KMS-11 (cell line): ENCODE results near the gene GEMIN4.

ENCODE experiments used
- H2AFZ ChIP-seq: fragments of 200-600 bp; sonication (generic); 2 replicates; pipeline ENCODE4 v1.6.1; 2016; ENCODE audit warnings: antibody characterized with exemption, mixed run types, low read depth
- H3K27ac ChIP-seq: fragments of 200-600 bp; sonication (generic); 2 replicates; pipeline ENCODE4 v1.6.1; 2016; ENCODE audit warnings: mild to moderate bottlenecking, mixed run types
- H3K27me3 ChIP-seq: fragments of 200-600 bp; sonication (generic); 2 replicates; pipeline ENCODE4 v1.6.1; 2017; ENCODE audit warnings: mild to moderate bottlenecking, low read depth, mixed run types, moderate library complexity; ENCODE audit not compliant: insufficient read depth
- H3K36me3 ChIP-seq: fragments of 200-600 bp; sonication (generic); 2 replicates; pipeline ENCODE4 v1.6.1; 2017; ENCODE audit warnings: mild to moderate bottlenecking, mixed run types; ENCODE audit not compliant: insufficient read depth
- H3K4me1 ChIP-seq: fragments of 200-600 bp; sonication (generic); 2 replicates; pipeline ENCODE4 v1.6.1; 2016; ENCODE audit warnings: mild to moderate bottlenecking, low read depth, mixed run types; ENCODE audit not compliant: poor library complexity, severe bottlenecking
- H3K4me2 ChIP-seq: fragments of 200-600 bp; sonication (generic); 2 replicates; pipeline ENCODE4 v1.7.0; 2016; ENCODE audit warnings: mild to moderate bottlenecking, mixed run types
- H3K4me3 ChIP-seq: fragments of 200-600 bp; sonication (generic); IDR thresholded peaks from 2 replicates; pipeline ENCODE4 v1.6.1; 2017; ENCODE audit warnings: low read depth, low read length, mixed read lengths; ENCODE audit not compliant: insufficient read depth
- H3K79me2 ChIP-seq: fragments of 200-600 bp; sonication (generic); 2 replicates; pipeline ENCODE4 v1.6.1; 2016; ENCODE audit warnings: low read depth, mixed run types; ENCODE audit not compliant: insufficient read depth
- H3K9ac ChIP-seq: fragments of 200-600 bp; sonication (generic); 2 replicates; pipeline ENCODE4 v1.6.1; 2016; ENCODE audit warnings: mild to moderate bottlenecking, mixed run types
- H4K20me1 ChIP-seq: fragments of 200-600 bp; sonication (generic); 2 replicates; pipeline ENCODE4 v1.6.1; 2016; ENCODE audit warnings: mild to moderate bottlenecking, mixed run types; ENCODE audit not compliant: insufficient read depth
- TF ChIP-seq, protein P1 (sequence below): fragments of 200-600 bp; sonication (generic); conservative IDR thresholded peaks from 2 replicates; pipeline ENCODE4 v1.6.1; 2017; ENCODE audit warnings: low read depth, mild to moderate bottlenecking, antibody characterized with exemption, low read length, moderate library complexity, mixed read lengths

Gene GEMIN4

DNA sequence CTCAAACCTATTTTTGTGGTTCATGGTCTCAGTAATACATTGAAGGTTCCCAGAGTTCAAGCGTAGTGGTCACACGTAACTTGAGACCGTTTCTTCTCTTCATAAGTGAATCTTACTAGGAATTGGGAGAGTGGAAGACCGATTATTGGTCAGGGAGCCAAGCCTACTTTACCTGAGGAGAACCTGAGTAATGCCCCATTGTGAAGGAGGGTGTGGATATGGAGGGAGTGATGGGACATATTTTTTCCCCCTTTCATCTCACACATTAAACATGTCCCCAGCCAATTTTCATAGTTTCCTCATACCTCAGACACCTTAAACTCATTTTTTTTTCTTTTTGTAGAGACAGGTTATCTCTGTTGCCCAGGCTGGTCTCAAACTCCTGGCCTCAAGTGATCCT is 8.9 kb downstream of the GEMIN4 start:
- no peaks in the 10 kb centered on the region for H4K20me1 ChIP-seq
- no peak overlapping the region for H3K27ac ChIP-seq
- H3K4me1 ChIP-seq: no peaks in the 10 kb centered on the region
- H3K9ac ChIP-seq: no peak overlapping the region
- peaks cover 1% of the 10 kb centered on the region; the same call in 1 of the 2 replicates for H3K79me2 ChIP-seq
- no peaks in the 10 kb centered on the region; the same call in 1 of the 2 replicates for H3K36me3 ChIP-seq
- no peaks in the 10 kb centered on the region for H3K27me3 ChIP-seq
- H2AFZ ChIP-seq: no peak overlapping the region
- no peak overlapping the region for H3K4me2 ChIP-seq
- H3K4me3 ChIP-seq: no peak overlapping the region
- TF ChIP-seq, protein P1, sequence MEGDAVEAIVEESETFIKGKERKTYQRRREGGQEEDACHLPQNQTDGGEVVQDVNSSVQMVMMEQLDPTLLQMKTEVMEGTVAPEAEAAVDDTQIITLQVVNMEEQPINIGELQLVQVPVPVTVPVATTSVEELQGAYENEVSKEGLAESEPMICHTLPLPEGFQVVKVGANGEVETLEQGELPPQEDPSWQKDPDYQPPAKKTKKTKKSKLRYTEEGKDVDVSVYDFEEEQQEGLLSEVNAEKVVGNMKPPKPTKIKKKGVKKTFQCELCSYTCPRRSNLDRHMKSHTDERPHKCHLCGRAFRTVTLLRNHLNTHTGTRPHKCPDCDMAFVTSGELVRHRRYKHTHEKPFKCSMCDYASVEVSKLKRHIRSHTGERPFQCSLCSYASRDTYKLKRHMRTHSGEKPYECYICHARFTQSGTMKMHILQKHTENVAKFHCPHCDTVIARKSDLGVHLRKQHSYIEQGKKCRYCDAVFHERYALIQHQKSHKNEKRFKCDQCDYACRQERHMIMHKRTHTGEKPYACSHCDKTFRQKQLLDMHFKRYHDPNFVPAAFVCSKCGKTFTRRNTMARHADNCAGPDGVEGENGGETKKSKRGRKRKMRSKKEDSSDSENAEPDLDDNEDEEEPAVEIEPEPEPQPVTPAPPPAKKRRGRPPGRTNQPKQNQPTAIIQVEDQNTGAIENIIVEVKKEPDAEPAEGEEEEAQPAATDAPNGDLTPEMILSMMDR: no peak

DNA sequence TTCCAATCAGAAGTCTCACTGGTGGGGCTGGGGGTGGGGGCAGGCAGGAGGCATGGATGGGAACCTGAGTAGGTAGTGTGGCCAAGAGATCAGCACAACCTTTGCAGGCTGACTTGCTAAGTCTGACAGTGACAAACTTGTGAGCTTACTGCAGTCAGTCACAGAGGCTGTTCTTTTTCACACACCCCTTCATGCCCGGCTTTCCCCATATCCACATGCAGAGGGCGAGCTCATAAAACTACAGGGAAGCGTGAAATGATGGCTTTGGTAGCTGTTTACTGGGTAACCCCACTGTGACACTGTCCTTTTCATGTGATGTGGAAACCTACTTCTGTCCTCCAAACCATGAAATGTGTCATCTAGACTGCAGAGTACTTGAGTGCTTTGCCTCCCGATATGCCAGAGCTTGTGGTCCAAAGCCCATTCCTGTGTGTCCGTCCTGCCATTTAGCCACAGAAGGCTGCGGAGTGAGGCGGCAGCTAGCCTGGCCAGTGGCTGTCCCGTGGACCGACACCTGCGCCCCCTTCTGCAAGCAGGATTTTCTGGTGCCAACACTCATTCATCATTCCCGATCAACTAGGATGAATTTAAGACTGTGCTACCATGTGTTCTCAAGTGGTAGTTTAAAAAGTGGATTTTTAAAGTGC is 9.8 kb downstream of the GEMIN4 start:
- Histone ChIP-seq H3K9ac (no peak overlapping the region), H3K27ac (no peak overlapping the region), H3K36me3 (no peaks in the 10 kb centered on the region; the same call in 1 of the 2 replicates), H3K4me3 (no peak overlapping the region), H4K20me1 (no peaks in the 10 kb centered on the region), H3K27me3 (no peaks in the 10 kb centered on the region), H3K4me1 (no peaks in the 10 kb centered on the region), H3K4me2 (no peak overlapping the region), H3K79me2 (no peaks in the 10 kb centered on the region), H2AFZ (no peak overlapping the region)
- TF ChIP-seq, protein P1: no peak

- Histone ChIP-seq H3K27me3 (no peaks in the 10 kb centered on the region), H4K20me1 (no peaks in the 10 kb centered on the region)
Observed at GRCh38 chr17:740240-741017, 11.6 kb downstream of the GEMIN4 start.

GRCh38 chr17:737561-738113 is 14.4 kb downstream of the GEMIN4 start:
- Histone ChIP-seq H3K27me3 (no peaks in the 10 kb centered on the region), H3K27ac (no peak overlapping the region), H3K79me2 (no peaks in the 10 kb centered on the region), H3K9ac (no peak overlapping the region), H3K4me1 (no peaks in the 10 kb centered on the region), H3K4me2 (no peak overlapping the region), H2AFZ (no peak overlapping the region), H3K4me3 (no peak overlapping the region), H3K36me3 (no peaks in the 10 kb centered on the region), H4K20me1 (no peaks in the 10 kb centered on the region)
- TF ChIP-seq, protein P1: no peak

More at GRCh38 chr17:740240-741017, 11.6 kb downstream of the GEMIN4 start:
- H3K4me2 ChIP-seq: no peak overlapping the region
- no peak overlapping the region for H3K27ac ChIP-seq
- H3K4me3 ChIP-seq: no peak overlapping the region
- no peak overlapping the region for H2AFZ ChIP-seq
- H3K79me2 ChIP-seq: no peaks in the 10 kb centered on the region
- H3K4me1 ChIP-seq: no peaks in the 10 kb centered on the region
- no peak overlapping the region for H3K9ac ChIP-seq
- TF ChIP-seq, protein P1: no peak
- no peaks in the 10 kb centered on the region; the same call in 1 of the 2 replicates for H3K36me3 ChIP-seq
